ENCODE results near the gene TRPV6. TPM values are rescaled to one million over a fixed set of nuclear protein-coding genes. Genes with fewer than 3 reads are reported as not detected.

Gene TRPV6
- total RNA-seq, 2 donors from 2014 or later = 0.19 to 0.71 TPM

DNA sequence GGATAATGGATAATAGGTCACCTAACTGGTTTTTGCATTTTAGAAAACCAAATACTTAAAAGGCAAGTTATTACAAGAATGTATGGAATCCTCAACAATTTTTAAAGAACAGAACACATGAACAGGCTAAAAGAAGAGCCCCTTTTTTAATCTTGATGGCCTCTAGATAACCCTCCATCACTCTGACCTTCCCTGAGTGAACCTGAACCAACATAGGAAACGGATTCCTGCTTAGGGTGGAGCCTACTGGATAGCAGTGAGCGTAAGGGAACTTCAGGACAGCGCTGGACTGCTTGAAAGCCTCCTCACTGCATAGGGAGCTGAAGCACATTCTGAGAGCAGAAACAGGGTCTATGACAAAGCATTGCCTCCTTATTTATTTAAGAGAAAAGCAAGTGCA, 27.5 kb upstream of the TRPV6 start:
- no peak for DNase-seq (ENCODE audit: low spot score)
- Histone ChIP-seq H3K36me3 (no peaks in the 10 kb centered on the region), H3K27me3 (no peaks in the 10 kb centered on the region), H3K4me1 (no peaks in the 10 kb centered on the region), H3K9me3 (no peaks in the 10 kb centered on the region), H3K27ac (no peak overlapping the region), H3K4me3 (no peak overlapping the region)
- TF ChIP-seq, protein P1, sequence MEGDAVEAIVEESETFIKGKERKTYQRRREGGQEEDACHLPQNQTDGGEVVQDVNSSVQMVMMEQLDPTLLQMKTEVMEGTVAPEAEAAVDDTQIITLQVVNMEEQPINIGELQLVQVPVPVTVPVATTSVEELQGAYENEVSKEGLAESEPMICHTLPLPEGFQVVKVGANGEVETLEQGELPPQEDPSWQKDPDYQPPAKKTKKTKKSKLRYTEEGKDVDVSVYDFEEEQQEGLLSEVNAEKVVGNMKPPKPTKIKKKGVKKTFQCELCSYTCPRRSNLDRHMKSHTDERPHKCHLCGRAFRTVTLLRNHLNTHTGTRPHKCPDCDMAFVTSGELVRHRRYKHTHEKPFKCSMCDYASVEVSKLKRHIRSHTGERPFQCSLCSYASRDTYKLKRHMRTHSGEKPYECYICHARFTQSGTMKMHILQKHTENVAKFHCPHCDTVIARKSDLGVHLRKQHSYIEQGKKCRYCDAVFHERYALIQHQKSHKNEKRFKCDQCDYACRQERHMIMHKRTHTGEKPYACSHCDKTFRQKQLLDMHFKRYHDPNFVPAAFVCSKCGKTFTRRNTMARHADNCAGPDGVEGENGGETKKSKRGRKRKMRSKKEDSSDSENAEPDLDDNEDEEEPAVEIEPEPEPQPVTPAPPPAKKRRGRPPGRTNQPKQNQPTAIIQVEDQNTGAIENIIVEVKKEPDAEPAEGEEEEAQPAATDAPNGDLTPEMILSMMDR (IDR thresholded peaks at IDR 0.05) = no peak

DNA sequence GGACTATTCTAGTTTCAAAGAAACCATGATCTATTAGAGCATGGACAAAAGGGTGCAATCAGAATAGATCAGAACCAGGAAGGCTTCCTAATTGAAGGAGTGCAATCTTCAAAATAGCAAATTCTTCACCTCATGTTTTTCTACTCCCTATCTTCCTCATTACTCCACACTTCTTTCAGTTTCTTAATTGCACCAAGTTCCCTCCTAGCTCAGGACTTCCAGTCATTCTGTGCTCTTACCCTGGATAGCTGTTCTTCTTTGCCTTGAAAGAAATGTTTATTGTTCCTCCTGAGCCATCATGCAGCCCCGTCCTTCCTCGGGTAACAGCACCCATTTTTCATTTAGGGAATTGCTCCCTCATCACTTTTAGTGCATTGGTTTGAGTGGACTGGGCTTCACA, 24.9 kb upstream of the TRPV6 start:
- TF ChIP-seq, protein P1 (IDR thresholded peaks at IDR 0.05) = no peak
- Histone ChIP-seq H3K27ac (no peak overlapping the region), H3K27me3 (no peaks in the 10 kb centered on the region)

DNA sequence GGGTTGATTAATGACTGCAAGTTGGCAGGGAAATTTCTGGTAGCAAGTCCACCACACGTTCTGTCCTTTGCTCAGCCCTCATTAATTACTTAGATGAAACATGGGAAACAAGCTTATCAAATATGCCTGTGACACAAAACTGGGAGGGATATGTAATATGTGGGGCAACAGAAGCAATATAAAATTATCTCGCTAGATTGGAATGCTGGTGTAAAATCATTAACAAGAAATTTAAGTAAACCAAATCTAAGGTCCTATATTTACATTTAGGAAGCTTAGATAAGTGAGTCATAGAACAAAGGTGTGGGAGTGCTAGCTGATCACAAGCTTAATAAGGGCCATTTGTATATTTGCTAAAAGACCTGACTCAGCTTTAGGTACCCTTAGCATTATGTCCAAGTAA, 24.5 kb upstream of the TRPV6 start:
- Histone ChIP-seq H3K36me3 (no peaks in the 10 kb centered on the region), H3K27ac (no peak overlapping the region), H3K9me3 (no peaks in the 10 kb centered on the region), H3K4me1 (no peaks in the 10 kb centered on the region), H3K27me3 (no peaks in the 10 kb centered on the region), H3K4me3 (no peak overlapping the region)
- DNase-seq (ENCODE audit: low spot score) = no peak
- TF ChIP-seq, protein P1 (IDR thresholded peaks at IDR 0.05) = no peak

More for the DNA sequence above, 24.9 kb upstream of the TRPV6 start:
- no peak overlapping the region for H3K4me3 ChIP-seq
- no peaks in the 10 kb centered on the region for H3K4me1 ChIP-seq
- DNase-seq (ENCODE audit: low spot score) = no peak
- no peaks in the 10 kb centered on the region for H3K36me3 ChIP-seq
- no peaks in the 10 kb centered on the region for H3K9me3 ChIP-seq

DNA sequence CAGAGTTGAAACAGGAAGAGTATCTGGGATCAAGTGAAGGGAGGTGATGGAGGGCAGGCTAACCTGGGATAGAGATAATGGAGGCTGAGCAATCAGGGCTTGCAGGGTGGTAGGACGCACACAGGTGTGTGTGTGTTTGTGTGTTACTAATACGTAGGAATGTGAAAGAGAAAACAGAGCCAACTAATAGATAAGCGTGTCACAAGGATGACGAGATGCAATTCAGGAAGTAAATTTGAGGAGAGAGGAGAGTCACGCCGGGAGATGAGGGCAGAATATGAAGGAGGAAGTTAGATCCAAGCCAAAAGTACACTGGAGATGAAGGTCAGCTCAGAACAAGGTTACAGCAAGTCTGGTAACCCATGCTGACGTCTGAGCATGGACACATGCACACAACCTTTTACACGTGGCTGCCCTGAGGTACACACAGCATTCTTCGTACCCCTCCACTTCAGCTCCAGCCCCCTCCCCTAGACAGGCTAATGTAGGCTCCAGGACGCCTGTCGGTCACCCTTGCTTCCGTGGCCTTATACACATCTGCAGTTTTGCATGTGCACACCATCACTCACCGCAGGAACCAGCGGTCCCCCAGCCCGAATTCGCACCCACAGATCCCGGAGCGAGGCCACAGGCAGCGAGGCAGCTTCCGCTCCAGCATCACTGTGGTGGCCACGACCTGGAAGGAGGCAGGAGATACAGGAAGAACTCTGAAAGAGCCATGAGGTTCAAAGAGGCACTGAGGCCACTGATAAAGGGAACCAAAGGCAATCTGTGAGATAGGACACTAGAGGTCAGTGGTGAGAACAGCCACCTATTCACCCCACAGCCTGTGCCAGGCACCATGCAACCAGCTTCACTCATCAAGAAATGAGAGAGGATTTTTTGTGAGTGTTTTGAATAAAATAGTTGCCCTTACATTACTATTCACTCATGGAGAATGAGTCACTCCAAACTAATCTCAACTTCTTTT, 23.7 kb upstream of the TRPV6 start:
- DNase-seq (ENCODE audit: low spot score) = no peak
- no peak overlapping the region for H3K27ac ChIP-seq
- peaks cover 0 to 5% of the 10 kb centered on the region in 2 donors for H3K9me3 ChIP-seq
- TF ChIP-seq, protein P1 (IDR thresholded peaks at IDR 0.05) = no peak
- H3K4me3 ChIP-seq = no peak overlapping the region
- no peaks in the 10 kb centered on the region for H3K27me3 ChIP-seq
- H3K4me1 ChIP-seq = no peaks in the 10 kb centered on the region
- no peaks in the 10 kb centered on the region for H3K36me3 ChIP-seq

DNA sequence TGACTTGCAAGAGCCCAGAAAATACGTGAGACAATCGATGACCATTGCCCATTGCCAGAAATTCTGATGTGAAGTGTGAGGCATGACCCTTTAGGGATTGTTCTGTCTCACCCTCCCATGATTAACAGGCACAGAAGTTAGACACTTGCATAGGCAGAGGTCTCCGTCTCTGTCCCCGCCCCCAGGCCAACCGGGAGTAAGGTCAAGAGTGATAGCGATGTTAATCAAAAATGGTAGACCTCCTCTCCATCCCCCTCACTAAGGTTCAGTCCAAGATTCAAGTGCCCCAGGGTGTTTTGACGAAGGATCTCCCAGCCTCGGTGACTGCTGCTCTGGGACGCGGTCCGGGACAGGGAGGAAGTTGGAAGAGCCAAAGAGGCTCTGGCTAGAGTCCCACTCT, 22.7 kb upstream of the TRPV6 start:
- no peak for DNase-seq (ENCODE audit: low spot score)
- peaks cover 0 to 7% of the 10 kb centered on the region in 2 donors for H3K9me3 ChIP-seq
- no peaks in the 10 kb centered on the region for H3K4me1 ChIP-seq
- no peaks in the 10 kb centered on the region for H3K27me3 ChIP-seq
- no peak overlapping the region for H3K4me3 ChIP-seq
- no peaks in the 10 kb centered on the region for H3K36me3 ChIP-seq
- no peak overlapping the region for H3K27ac ChIP-seq
- TF ChIP-seq, protein P1 (IDR thresholded peaks at IDR 0.05) = no peak
